Stomach (tissue), 4 donors: ENCODE results near the gene RNFT1.

Source experiments
- CTCF ChIP-seq, 7 experiments: fragments of 450-650 bp in 4 of 7; fragments of 200-600 bp in 3 of 7; sonication (generic) in 3 of 7; IDR thresholded peaks; one replicate each; pipeline ENCODE4 v1.5.1; 2016 to 2019; ENCODE audit warnings: antibody characterized with exemption in 7 of 7, control low read depth in 2 of 7, mild to moderate bottlenecking in 1 of 7
- POLR2A ChIP-seq, 4 donors: fragments of 450-650 bp; IDR thresholded peaks; one replicate each; pipeline ENCODE4 v1.6.1; 2016; ENCODE audit warnings: antibody characterized with exemption in 4 of 4, control low read depth in 2 of 4, mild to moderate bottlenecking in 1 of 4, moderate library complexity in 1 of 4
- POLR2AphosphoS5 ChIP-seq, 3 donors: sonication (generic); formaldehyde crosslinking; IDR thresholded peaks; one replicate each; pipeline ENCODE4 v1.6.1; 2016; ENCODE audit warnings: antibody characterized with exemption in 3 of 3

DNA sequence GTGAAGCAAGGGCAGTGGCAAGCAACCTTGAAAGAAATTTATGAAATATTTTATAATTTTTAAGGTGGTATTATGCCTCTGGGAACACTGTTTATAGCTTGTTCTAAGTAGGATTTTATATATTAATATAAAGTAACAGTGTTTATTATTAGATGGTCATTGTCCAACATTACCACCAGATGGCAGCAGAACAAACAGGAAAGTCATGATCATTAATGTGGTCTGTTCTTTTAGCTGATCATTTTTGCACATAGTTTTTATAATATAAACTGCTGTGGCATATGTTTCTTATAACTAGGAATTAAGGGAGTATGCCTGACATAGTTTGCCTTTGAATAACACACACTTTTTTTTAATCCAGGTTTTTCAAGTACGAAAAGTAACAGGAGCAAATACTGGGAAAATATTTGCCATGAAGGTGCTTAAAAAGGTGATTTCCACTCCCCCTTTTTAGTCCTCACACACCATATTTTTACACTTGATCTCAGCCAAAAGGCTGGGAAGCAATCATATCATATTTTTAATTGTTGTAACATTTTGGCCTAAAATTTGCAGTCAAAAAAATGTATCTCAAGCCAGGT lies 50.2 kb downstream of the RNFT1 start:
- no peak for TF ChIP-seq POLR2A (IDR thresholded peaks at IDR 0.05)
- TF ChIP-seq CTCF (IDR thresholded peaks at IDR 0.05) = peak in 5 of 7 experiments; percentile 20 to 67 (median 35)
- no peak for TF ChIP-seq POLR2AphosphoS5 (IDR thresholded peaks at IDR 0.05)
